Immature natural killer cell (primary cell): Measurements from ENCODE around the gene AFMID. TPM values are rescaled to one million over a fixed set of nuclear protein-coding genes. Genes with fewer than 3 reads are reported as not detected.
A peak's percentile ranks its signal among the peaks of the same experiment; 100 is the strongest.
"Not testable (repeated sequence)": the region's sequence is repeated elsewhere in the genome, so short reads cannot be mapped to it uniquely, and the experiment has no call there.

Source experiments
- DNase-seq, 3 donors: peaks; one replicate each; pipeline ENCODE4 v3.0.0; 2022; ENCODE audit warnings: mixed read lengths in 1 of 3
- H3K27ac Mint-ChIP-seq, 6 donors: one replicate each; pipeline ENCODE4 v1.8.0; 2020; ENCODE audit warnings: mixed read lengths in 6 of 6, mild to moderate bottlenecking in 5 of 6, inconsistent platforms in 4 of 6, moderate library complexity in 3 of 6
- H3K27me3 Mint-ChIP-seq, 3 donors: one replicate each; pipeline ENCODE4 v1.8.0; 2020 to 2021; ENCODE audit warnings: low read depth in 3 of 3, mild to moderate bottlenecking in 3 of 3, mixed read lengths in 3 of 3, moderate library complexity in 3 of 3, inconsistent platforms in 1 of 3
- H3K36me3 Mint-ChIP-seq, 3 donors: one replicate each; pipeline ENCODE4 v1.8.0; 2020; ENCODE audit warnings: mixed read lengths in 3 of 3, inconsistent platforms in 2 of 3, mild to moderate bottlenecking in 2 of 3
- H3K4me1 Mint-ChIP-seq, 2 donors: one replicate each; pipeline ENCODE4 v1.8.0; 2020; ENCODE audit warnings: inconsistent platforms in 2 of 2, mild to moderate bottlenecking in 2 of 2, mixed read lengths in 2 of 2, moderate library complexity in 1 of 2
- H3K4me3 Mint-ChIP-seq, 5 donors: one replicate each; pipeline ENCODE4 v1.8.0; 2020; ENCODE audit warnings: mild to moderate bottlenecking in 5 of 5, mixed read lengths in 5 of 5, inconsistent platforms in 3 of 5, moderate library complexity in 3 of 5
- H3K9me3 Mint-ChIP-seq, 6 donors: one replicate each; pipeline ENCODE4 v1.8.0; 2020; ENCODE audit warnings: mild to moderate bottlenecking in 6 of 6, mixed read lengths in 6 of 6, inconsistent platforms in 4 of 6, moderate library complexity in 3 of 6
- polyA plus RNA-seq, 3 donors: library from polyadenylated mRNA; unstranded; fragments of 300-500 nt; fragmentation: Illumina TruSeq; gene quantifications; one replicate each; pipeline ENCODE4 v1.2.3, GENCODE V29; 2021

AFMID gene
- polyA plus RNA-seq, 3 donors from 2014 or later: 1.0 to 3.2 (median 1.2) TPM

- H3K9me3 Mint-ChIP-seq: no peaks in the 10 kb centered on the region
- H3K4me1 Mint-ChIP-seq: peaks cover 20 to 22% of the 10 kb centered on the region in 2 donors
- H3K27me3 Mint-ChIP-seq: peaks cover 4 to 5% (median 5%) of the 10 kb centered on the region in 3 donors
- H3K36me3 Mint-ChIP-seq: no peaks in the 10 kb centered on the region
- peak overlapping the region in 1 of 5 donors; percentile 35 for H3K4me3 Mint-ChIP-seq
- peak; percentile 77 to 83 (median 82) for DNase-seq
- H3K27ac Mint-ChIP-seq: no peak overlapping the region
Measured at GRCh38 chr17:78250891-78251772, 64.0 kb downstream of the AFMID start.

GRCh38 chr17:78251773-78252103, 64.6 kb downstream of the AFMID start:
- Mint-ChIP-seq H3K4me3 (peak overlapping the region in 1 of 5 donors; percentile 39), H3K4me1 (peaks cover 20 to 22% of the 10 kb centered on the region in 2 donors), H3K27ac (no peak overlapping the region), H3K27me3 (peaks cover 5 to 7% (median 5%) of the 10 kb centered on the region in 3 donors), H3K36me3 (no peaks in the 10 kb centered on the region), H3K9me3 (no peaks in the 10 kb centered on the region)
- DNase-seq: no peak

GRCh38 chr17:78252111-78252634, 65.0 kb downstream of the AFMID start:
- peak overlapping the region in 4 of 5 donors; percentile 35 to 79 (median 56) for H3K4me3 Mint-ChIP-seq
- peak overlapping the region in 3 of 6 donors; percentile 16 to 57 (median 40) for H3K27ac Mint-ChIP-seq
- peaks cover 20 to 22% of the 10 kb centered on the region in 2 donors for H3K4me1 Mint-ChIP-seq
- DNase-seq: peak; percentile 62 to 67 (median 64)
- no peaks in the 10 kb centered on the region for H3K36me3 Mint-ChIP-seq
- H3K9me3 Mint-ChIP-seq: no peaks in the 10 kb centered on the region
- H3K27me3 Mint-ChIP-seq: peaks cover 4 to 7% (median 5%) of the 10 kb centered on the region in 3 donors

- Mint-ChIP-seq H3K4me3 (peak overlapping the region; percentile 60 to 79 (median 66)), H3K9me3 (no peaks in the 10 kb centered on the region), H3K36me3 (no peaks in the 10 kb centered on the region), H3K27me3 (peaks cover 3 to 5% (median 5%) of the 10 kb centered on the region in 3 donors), H3K4me1 (peaks cover 20 to 22% of the 10 kb centered on the region in 2 donors), H3K27ac (peak overlapping the region in 3 of 6 donors; percentile 40 to 57 (median 46))
- DNase-seq: no peak
Measured at GRCh38 chr17:78252701-78253635, 65.8 kb downstream of the AFMID start.

GRCh38 chr17:78253636-78253945, 66.4 kb downstream of the AFMID start:
- Mint-ChIP-seq H3K4me3 (peak overlapping the region; percentile 61 to 83 (median 82)), H3K4me1 (peaks cover 20 to 23% of the 10 kb centered on the region in 2 donors), H3K27ac (peak overlapping the region in 1 of 6 donors; percentile 34)
- not testable (repeated sequence) for H3K27me3 Mint-ChIP-seq, DNase-seq, H3K36me3 Mint-ChIP-seq, H3K9me3 Mint-ChIP-seq

- peaks cover 3 to 5% (median 5%) of the 10 kb centered on the region in 3 donors for H3K27me3 Mint-ChIP-seq
- no peaks in the 10 kb centered on the region for H3K36me3 Mint-ChIP-seq
- no peaks in the 10 kb centered on the region for H3K9me3 Mint-ChIP-seq
- peak; percentile 68 to 74 (median 71) for DNase-seq
- peak overlapping the region; percentile 63 to 83 (median 82) for H3K4me3 Mint-ChIP-seq
- peak overlapping the region in 3 of 6 donors; percentile 72 to 78 (median 77) for H3K27ac Mint-ChIP-seq
- H3K4me1 Mint-ChIP-seq: peaks cover 20 to 23% of the 10 kb centered on the region in 2 donors
Measured at GRCh38 chr17:78253946-78254672, 66.9 kb downstream of the AFMID start.

GRCh38 chr17:78255029-78255656, 68.0 kb downstream of the AFMID start:
- Mint-ChIP-seq H3K27ac (peak overlapping the region in 1 of 6 donors; percentile 74), H3K4me1 (peaks cover 20 to 23% of the 10 kb centered on the region in 2 donors), H3K36me3 (no peaks in the 10 kb centered on the region), H3K4me3 (peak overlapping the region; percentile 60 to 82 (median 66)), H3K9me3 (no peaks in the 10 kb centered on the region), H3K27me3 (peaks cover 3 to 9% (median 5%) of the 10 kb centered on the region in 3 donors)
- DNase-seq: no peak

- Mint-ChIP-seq H3K27ac (no peak overlapping the region), H3K9me3 (no peaks in the 10 kb centered on the region), H3K27me3 (peaks cover 5 to 9% (median 5%) of the 10 kb centered on the region in 3 donors), H3K4me1 (peaks cover 19 to 20% of the 10 kb centered on the region in 2 donors), H3K36me3 (no peaks in the 10 kb centered on the region), H3K4me3 (peak overlapping the region in 2 of 5 donors; percentile 21 to 33)
- DNase-seq: no peak
Measured at GRCh38 chr17:78255953-78256706, 69.0 kb downstream of the AFMID start.

- DNase-seq: no peak
- Mint-ChIP-seq H3K36me3 (no peaks in the 10 kb centered on the region), H3K4me1 (peaks cover 17 to 20% of the 10 kb centered on the region in 2 donors), H3K27me3 (peaks cover 5 to 9% (median 5%) of the 10 kb centered on the region in 3 donors), H3K4me3 (no peak overlapping the region), H3K9me3 (no peaks in the 10 kb centered on the region), H3K27ac (no peak overlapping the region)
Measured at GRCh38 chr17:78256707-78257591, 69.8 kb downstream of the AFMID start.
